SK-N-MC (cell line): ENCODE results near the gene RMND5A.

Experiments used
- EZH2 ChIP-seq: fragments of 200-600 bp; sonication (generic); IDR thresholded peaks from one replicate; pipeline ENCODE4 v1.6.1; 2017; ENCODE audit warnings: antibody characterized with exemption
- FOXP2 ChIP-seq: optimal IDR thresholded peaks from 2 replicates; pipeline ENCODE3; 2011; ENCODE audit warnings: mild to moderate bottlenecking, moderate library complexity; ENCODE audit not compliant: insufficient read depth; ENCODE audit errors: extremely low read length, control extremely low read depth
- POLR2AphosphoS5 ChIP-seq: IDR thresholded peaks from 2 replicates; pipeline ENCODE4 v1.6.1; 2012; ENCODE audit warnings: mild to moderate bottlenecking, low read depth, low read length, borderline replicate concordance

- no peak for TF ChIP-seq EZH2
- TF ChIP-seq POLR2AphosphoS5 = no peak
- no peak for TF ChIP-seq FOXP2
Measured at GRCh38 chr2:86768189-86768949, 48.3 kb downstream of the RMND5A start.
